SK-N-SH treated with all-trans-retinoic acid at 6 μM for 48 hours (cell line): ENCODE results near the gene DUS2.

ENCODE experiments used
- PATZ1 ChIP-seq: fragments of 250-450 bp; sonication (Bioruptor Pico); IDR thresholded peaks from 2 replicates; pipeline ENCODE4 v1.8.0; 2020; ENCODE audit warnings: mild to moderate bottlenecking, moderate library complexity, borderline replicate concordance
- SNAI2 ChIP-seq: fragments of 250-450 bp; sonication (Bioruptor Pico); IDR thresholded peaks from 2 replicates; pipeline ENCODE4 v1.5.0; 2020; ENCODE audit warnings: mild to moderate bottlenecking, moderate library complexity
- ZFP3 ChIP-seq: fragments of 250-450 bp; sonication (Bioruptor Pico); IDR thresholded peaks from 2 replicates; pipeline ENCODE4 v1.5.0; 2020; ENCODE audit warnings: mild to moderate bottlenecking, moderate library complexity
- ZNF70 ChIP-seq: fragments of 450-650 bp; formaldehyde crosslinking; IDR thresholded peaks from 2 replicates; pipeline ENCODE4 v1.5.0; 2020; ENCODE audit warnings: mild to moderate bottlenecking, moderate library complexity

- TF ChIP-seq PATZ1 (CRISPR knock-in tag) (no peak), ZNF70 (CRISPR knock-in tag) (no peak), SNAI2 (CRISPR knock-in tag) (no peak), ZFP3 (no peak)
Measured at GRCh38 chr16:67990018-67990386, 33.1 kb upstream of the DUS2 start.
